H9 (cell line): ENCODE data around the gene KMT2D. TPM values are rescaled to one million over a fixed set of nuclear protein-coding genes. Genes with fewer than 3 reads are reported as not detected.
A peak's percentile ranks its signal among the peaks of the same experiment; 100 is the strongest.

Source experiments
- DNase-seq: peaks from one replicate; pipeline ENCODE4 v3.0.0-alpha.2; 2017
- H2AFZ ChIP-seq: one replicate; pipeline ENCODE4 v1.6.1; 2013; ENCODE audit warnings: mild to moderate bottlenecking, low read length, control low read depth, moderate library complexity
- H2AK5ac ChIP-seq: 2 replicates; pipeline ENCODE4 v1.6.1; 2013; ENCODE audit warnings: low read length, control low read depth, mixed read lengths; ENCODE audit not compliant: insufficient read length
- H2BK120ac ChIP-seq: one replicate; pipeline ENCODE4 v1.6.1; 2013; ENCODE audit warnings: low read depth, mild to moderate bottlenecking, low read length, control low read depth, inconsistent platforms; ENCODE audit not compliant: poor library complexity, severe bottlenecking
- H2BK12ac ChIP-seq: 2 replicates; pipeline ENCODE4 v1.6.1; 2013; ENCODE audit warnings: low read length, control low read depth, mixed read lengths, low read depth; ENCODE audit not compliant: insufficient read length
- H2BK15ac ChIP-seq: 2 replicates; pipeline ENCODE4 v1.6.1; 2013; ENCODE audit warnings: low read depth, low read length, control low read depth
- H2BK20ac ChIP-seq: one replicate; pipeline ENCODE4 v1.6.1; 2013; ENCODE audit warnings: low read depth, mild to moderate bottlenecking, low read length, control low read depth, inconsistent platforms; ENCODE audit not compliant: poor library complexity, severe bottlenecking
- H2BK5ac ChIP-seq: 2 replicates; pipeline ENCODE4 v1.6.1; 2013; ENCODE audit warnings: low read length, control low read depth, mixed read lengths; ENCODE audit not compliant: insufficient read length
- H3K14ac ChIP-seq: 2 replicates; pipeline ENCODE4 v1.6.1; 2013; ENCODE audit warnings: low read length, control low read depth; ENCODE audit not compliant: insufficient read depth
- H3K18ac ChIP-seq: 2 replicates; pipeline ENCODE4 v1.6.1; 2013; ENCODE audit warnings: low read depth, mild to moderate bottlenecking, mixed read lengths, low read length, control low read depth; ENCODE audit not compliant: insufficient read length
- H3K23ac ChIP-seq: 2 replicates; pipeline ENCODE4 v1.6.1; 2013; ENCODE audit warnings: low read length, control low read depth, mixed read lengths, low read depth; ENCODE audit not compliant: insufficient read length
- H3K23me2 ChIP-seq: 2 replicates; pipeline ENCODE4 v1.6.1; 2013; ENCODE audit warnings: low read depth, mild to moderate bottlenecking, mixed read lengths, low read length, control low read depth; ENCODE audit not compliant: insufficient read length, poor library complexity, severe bottlenecking
- H3K27ac ChIP-seq: 2 replicates; pipeline ENCODE4 v1.5.1; 2013; ENCODE audit warnings: low read length, control low read depth, mixed read lengths, low read depth; ENCODE audit not compliant: insufficient read length
- H3K27me3 ChIP-seq: 2 replicates; pipeline ENCODE4 v1.6.1; 2013; ENCODE audit warnings: low read length, control low read depth, inconsistent platforms; ENCODE audit not compliant: insufficient read depth
- H3K4ac ChIP-seq: 2 replicates; pipeline ENCODE4 v1.6.1; 2013; ENCODE audit warnings: low read depth, mild to moderate bottlenecking, control low read depth, inconsistent platforms, low read length, moderate library complexity
- H3K4me1 ChIP-seq: 2 replicates; pipeline ENCODE4 v1.6.1; 2013; ENCODE audit warnings: low read length, control low read depth, inconsistent platforms; ENCODE audit not compliant: insufficient read depth
- H3K4me2 ChIP-seq: 2 replicates; pipeline ENCODE4 v1.6.1; 2013; ENCODE audit warnings: low read length, control low read depth, mixed read lengths; ENCODE audit not compliant: insufficient read length, insufficient read depth
- H3K56ac ChIP-seq: 2 replicates; pipeline ENCODE4 v1.6.1; 2013; ENCODE audit warnings: low read depth, mild to moderate bottlenecking, mixed read lengths, low read length, control low read depth; ENCODE audit not compliant: insufficient read length
- H3K79me1 ChIP-seq: 2 replicates; pipeline ENCODE4 v1.6.1; 2013; ENCODE audit warnings: low read depth, mild to moderate bottlenecking, moderate library complexity, low read length, control low read depth, inconsistent platforms; ENCODE audit not compliant: insufficient read depth, poor library complexity, severe bottlenecking
- H3K79me2 ChIP-seq: 2 replicates; pipeline ENCODE4 v1.6.1; 2013; ENCODE audit warnings: low read length, control low read depth, inconsistent platforms; ENCODE audit not compliant: insufficient read depth
- H3K9ac ChIP-seq: 2 replicates; pipeline ENCODE4 v1.6.1; 2013; ENCODE audit warnings: low read length, control low read depth, mixed read lengths; ENCODE audit not compliant: insufficient read length; ENCODE audit errors: extremely low read depth
- H3K9me3 ChIP-seq: one replicate; pipeline ENCODE4 v1.6.1; 2013; ENCODE audit warnings: low read depth, low read length, inconsistent platforms; ENCODE audit not compliant: control insufficient read depth
- H3T11ph ChIP-seq: one replicate; pipeline ENCODE4 v1.6.1; 2013; ENCODE audit warnings: mild to moderate bottlenecking, low read length, control low read depth, inconsistent platforms
- H4K20me1 ChIP-seq: one replicate; pipeline ENCODE4 v1.6.1; 2013; ENCODE audit not compliant: control insufficient read depth, insufficient read length, insufficient read depth
- H4K5ac ChIP-seq: 2 replicates; pipeline ENCODE4 v1.6.1; 2013; ENCODE audit warnings: low read depth, mild to moderate bottlenecking, mixed read lengths, low read length, control low read depth; ENCODE audit not compliant: insufficient read length
- H4K8ac ChIP-seq: replicated peaks from 2 replicates; pipeline ENCODE4 v1.6.1; 2013; ENCODE audit warnings: low read length, control low read depth, mixed read lengths, low read depth; ENCODE audit not compliant: insufficient read length
- H4K91ac ChIP-seq: 2 replicates; pipeline ENCODE4 v1.6.1; 2013; ENCODE audit warnings: low read depth, mild to moderate bottlenecking, moderate library complexity, mixed read lengths, low read length, control low read depth; ENCODE audit not compliant: insufficient read length
- H3K27ac Mint-ChIP-seq, 3 experiments: 2 replicates in 2 of 3; 3 replicates in 1 of 3; pipeline ENCODE4 v1.8.0; 2020 to 2021; ENCODE audit warnings: mixed read lengths in 3 of 3, mild to moderate bottlenecking in 1 of 3, moderate library complexity in 1 of 3
- H3K27me3 Mint-ChIP-seq: 2 replicates; pipeline ENCODE4 v1.8.0; 2021; ENCODE audit warnings: low read depth, mild to moderate bottlenecking, moderate library complexity, mixed read lengths
- H3K36me3 Mint-ChIP-seq, 3 experiments: 2 replicates in 2 of 3; 3 replicates in 1 of 3; pipeline ENCODE4 v1.8.0; 2020 to 2021; ENCODE audit warnings: low read depth in 3 of 3, mixed read lengths in 3 of 3; ENCODE audit not compliant: insufficient read depth in 1 of 3
- H3K4me1 Mint-ChIP-seq, 2 experiments: 2 replicates each; pipeline ENCODE4 v1.8.0; 2020; ENCODE audit warnings: mixed read lengths in 2 of 2
- H3K4me3 Mint-ChIP-seq, 2 experiments: 2 replicates in 1 of 2; 3 replicates in 1 of 2; pipeline ENCODE4 v1.8.0; 2020 to 2021; ENCODE audit warnings: mild to moderate bottlenecking in 2 of 2, mixed read lengths in 2 of 2, moderate library complexity in 1 of 2
- H3K9me3 Mint-ChIP-seq, 2 experiments: 2 replicates in 1 of 2; 3 replicates in 1 of 2; pipeline ENCODE4 v1.8.0; 2020; ENCODE audit warnings: mild to moderate bottlenecking in 2 of 2, mixed read lengths in 2 of 2, moderate library complexity in 1 of 2
- WGBS: extraction: QIAGEN DNeasy Blood & Tissue Kit; methylation state at CpG from one replicate; pipeline ENCODE4 v1.1.7; 2013; ENCODE audit warnings: missing lambda C conversion rate, low lambda C conversion rate, mixed read lengths; ENCODE audit not compliant: insufficient read length; ENCODE audit errors: extremely low coverage; 5-methylcytosine and 5-hydroxymethylcytosine counted together
- long read RNA-seq: library from polyadenylated mRNA; unstranded; transcript quantifications from one replicate; pipeline ENCODE4 v2.0.0, GENCODE V29; 2020
- total RNA-seq: library from RNA; stranded (reverse); gene quantifications from 2 replicates; pipeline ENCODE4 v1.2.1, GENCODE V29; 2021
- TF ChIP-seq, protein P1 (sequence below): fragments of 200-600 bp; sonication (generic); conservative IDR thresholded peaks from 3 replicates; pipeline ENCODE4 v1.8.0; 2021; ENCODE audit warnings: antibody characterized with exemption, mild to moderate bottlenecking

The KMT2D gene, protein sequence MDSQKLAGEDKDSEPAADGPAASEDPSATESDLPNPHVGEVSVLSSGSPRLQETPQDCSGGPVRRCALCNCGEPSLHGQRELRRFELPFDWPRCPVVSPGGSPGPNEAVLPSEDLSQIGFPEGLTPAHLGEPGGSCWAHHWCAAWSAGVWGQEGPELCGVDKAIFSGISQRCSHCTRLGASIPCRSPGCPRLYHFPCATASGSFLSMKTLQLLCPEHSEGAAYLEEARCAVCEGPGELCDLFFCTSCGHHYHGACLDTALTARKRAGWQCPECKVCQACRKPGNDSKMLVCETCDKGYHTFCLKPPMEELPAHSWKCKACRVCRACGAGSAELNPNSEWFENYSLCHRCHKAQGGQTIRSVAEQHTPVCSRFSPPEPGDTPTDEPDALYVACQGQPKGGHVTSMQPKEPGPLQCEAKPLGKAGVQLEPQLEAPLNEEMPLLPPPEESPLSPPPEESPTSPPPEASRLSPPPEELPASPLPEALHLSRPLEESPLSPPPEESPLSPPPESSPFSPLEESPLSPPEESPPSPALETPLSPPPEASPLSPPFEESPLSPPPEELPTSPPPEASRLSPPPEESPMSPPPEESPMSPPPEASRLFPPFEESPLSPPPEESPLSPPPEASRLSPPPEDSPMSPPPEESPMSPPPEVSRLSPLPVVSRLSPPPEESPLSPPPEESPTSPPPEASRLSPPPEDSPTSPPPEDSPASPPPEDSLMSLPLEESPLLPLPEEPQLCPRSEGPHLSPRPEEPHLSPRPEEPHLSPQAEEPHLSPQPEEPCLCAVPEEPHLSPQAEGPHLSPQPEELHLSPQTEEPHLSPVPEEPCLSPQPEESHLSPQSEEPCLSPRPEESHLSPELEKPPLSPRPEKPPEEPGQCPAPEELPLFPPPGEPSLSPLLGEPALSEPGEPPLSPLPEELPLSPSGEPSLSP (N-terminal part only)
- total RNA-seq = 83.9 and 93.7 TPM in 2 replicates
- long read RNA-seq, partial matches to known transcripts = 5 of 13 reads
- long read RNA-seq, other reads (novel, unspliced or antisense) = 8 of 13 reads

DNA sequence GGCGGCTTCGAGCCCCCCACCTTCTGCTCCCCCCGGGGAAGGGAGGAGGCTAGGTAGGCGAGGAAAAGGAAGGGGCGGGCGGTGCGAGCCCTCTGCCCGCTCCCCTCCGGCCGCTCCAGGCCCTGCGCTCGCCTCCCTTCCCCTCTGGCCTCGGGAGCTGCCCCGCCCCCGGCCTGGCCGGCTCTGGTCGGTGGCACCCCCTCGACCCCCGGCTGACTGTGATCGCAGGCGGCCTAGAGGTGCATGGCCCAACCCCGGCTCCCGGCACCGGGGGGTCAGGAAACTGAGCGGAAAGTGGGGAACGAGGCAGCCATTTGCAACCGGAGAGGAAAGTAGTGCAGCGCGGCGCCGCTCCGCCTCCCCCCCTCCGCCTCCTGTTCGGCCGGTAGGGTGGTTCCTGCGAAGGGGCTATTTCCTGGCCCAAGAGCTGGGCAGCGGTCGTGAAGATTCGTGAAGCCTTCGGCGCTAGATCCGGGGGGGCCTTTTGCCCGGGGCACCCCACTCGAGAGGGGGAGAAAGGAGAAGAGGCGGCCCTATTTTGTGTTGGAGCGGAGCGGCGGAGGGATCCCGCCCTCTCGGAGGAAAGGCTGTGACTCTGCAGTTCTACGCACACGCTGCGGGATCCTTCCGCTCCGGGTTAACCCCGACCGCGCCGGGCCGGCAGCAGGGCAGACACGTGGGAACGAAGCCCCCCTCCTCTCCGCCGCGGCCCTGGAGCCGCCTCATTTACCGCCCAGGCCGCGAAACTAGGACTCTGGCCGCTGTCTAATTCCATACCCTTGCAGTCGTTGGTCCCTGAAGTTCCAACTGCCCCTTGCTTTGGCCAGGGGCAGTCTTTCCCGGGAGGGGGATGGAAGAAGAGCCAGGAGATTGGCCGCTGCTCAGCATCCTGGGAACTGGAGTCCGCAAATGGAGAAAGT is at the start of gene KMT2D:
Gene KMT2D (minus strand): TSS at position 558 of the 920 bp plus-strand sequence. CDS start 5,470 bp downstream, outside the sequence.
- H2BK15ac ChIP-seq = no peak within 1 kb of the TSS
- H3K79me2 ChIP-seq = peaks cover 36% of the 10 kb centered on the region
- Mint-ChIP-seq H3K27ac (peak within 1 kb of the TSS; percentile 98 to 99 (median 99)), H3K27me3 (no peaks in the 10 kb centered on the region), H3K36me3 (peaks cover 5 to 8% (median 8%) of the 10 kb centered on the region in 3 experiments; a peak in 6 of 7 replicates), H3K9me3 (no peaks in the 10 kb centered on the region), H3K4me3 (peak within 1 kb of the TSS; percentile 97), H3K4me1 (peaks cover 45 to 52% of the 10 kb centered on the region in 2 experiments)
- no peak within 1 kb of the TSS for H2BK12ac ChIP-seq
- H3K18ac ChIP-seq = peak within 1 kb of the TSS; percentile 97
- H3K27me3 ChIP-seq = no peaks in the 10 kb centered on the region
- H3K27ac ChIP-seq = peak within 1 kb of the TSS; percentile 47
- WGBS = no CpG with 5 or more reads among the region's 74 CpGs
- no peak within 1 kb of the TSS for H2BK20ac ChIP-seq
- H3T11ph ChIP-seq = peak within 1 kb of the TSS; percentile 93
- H4K5ac ChIP-seq = no peak within 1 kb of the TSS
- H2AK5ac ChIP-seq = no peak within 1 kb of the TSS
- no peaks in the 10 kb centered on the region for H4K20me1 ChIP-seq
- H4K91ac ChIP-seq = no peak within 1 kb of the TSS
- H2AFZ ChIP-seq = peak within 1 kb of the TSS; percentile 76
- H3K23ac ChIP-seq = no peak within 1 kb of the TSS
- H3K4me2 ChIP-seq = peak within 1 kb of the TSS; percentile 85
- peaks cover 24% of the 10 kb centered on the region for H3K23me2 ChIP-seq
- DNase-seq = peak; percentile 97
- H3K9me3 ChIP-seq = no peaks in the 10 kb centered on the region
- peak within 1 kb of the TSS; percentile 97 for H3K14ac ChIP-seq
- peak within 1 kb of the TSS; percentile 73 for H2BK5ac ChIP-seq
- H3K56ac ChIP-seq = peak within 1 kb of the TSS; percentile 58
- H3K4me1 ChIP-seq = peaks cover 14% of the 10 kb centered on the region
- peaks cover 18% of the 10 kb centered on the region for H3K79me1 ChIP-seq
- peak within 1 kb of the TSS; percentile 93 for H3K9ac ChIP-seq
- TF ChIP-seq, protein P1, sequence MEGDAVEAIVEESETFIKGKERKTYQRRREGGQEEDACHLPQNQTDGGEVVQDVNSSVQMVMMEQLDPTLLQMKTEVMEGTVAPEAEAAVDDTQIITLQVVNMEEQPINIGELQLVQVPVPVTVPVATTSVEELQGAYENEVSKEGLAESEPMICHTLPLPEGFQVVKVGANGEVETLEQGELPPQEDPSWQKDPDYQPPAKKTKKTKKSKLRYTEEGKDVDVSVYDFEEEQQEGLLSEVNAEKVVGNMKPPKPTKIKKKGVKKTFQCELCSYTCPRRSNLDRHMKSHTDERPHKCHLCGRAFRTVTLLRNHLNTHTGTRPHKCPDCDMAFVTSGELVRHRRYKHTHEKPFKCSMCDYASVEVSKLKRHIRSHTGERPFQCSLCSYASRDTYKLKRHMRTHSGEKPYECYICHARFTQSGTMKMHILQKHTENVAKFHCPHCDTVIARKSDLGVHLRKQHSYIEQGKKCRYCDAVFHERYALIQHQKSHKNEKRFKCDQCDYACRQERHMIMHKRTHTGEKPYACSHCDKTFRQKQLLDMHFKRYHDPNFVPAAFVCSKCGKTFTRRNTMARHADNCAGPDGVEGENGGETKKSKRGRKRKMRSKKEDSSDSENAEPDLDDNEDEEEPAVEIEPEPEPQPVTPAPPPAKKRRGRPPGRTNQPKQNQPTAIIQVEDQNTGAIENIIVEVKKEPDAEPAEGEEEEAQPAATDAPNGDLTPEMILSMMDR = peak; percentile 33; the same call in 2 of the 3 replicates
- no peak within 1 kb of the TSS for H4K8ac ChIP-seq
- H3K4ac ChIP-seq = no peak within 1 kb of the TSS
- H2BK120ac ChIP-seq = no peak within 1 kb of the TSS
